Measurements from ENCODE around the gene TET3. TPM values are rescaled to one million over a fixed set of nuclear protein-coding genes. Genes with fewer than 3 reads are reported as not detected.

Gene TET3
- polyA plus RNA-seq, 2 of the 4 experiments (the other 2 are of a cell fraction), result 4.6 to 6.1 TPM

DNA sequence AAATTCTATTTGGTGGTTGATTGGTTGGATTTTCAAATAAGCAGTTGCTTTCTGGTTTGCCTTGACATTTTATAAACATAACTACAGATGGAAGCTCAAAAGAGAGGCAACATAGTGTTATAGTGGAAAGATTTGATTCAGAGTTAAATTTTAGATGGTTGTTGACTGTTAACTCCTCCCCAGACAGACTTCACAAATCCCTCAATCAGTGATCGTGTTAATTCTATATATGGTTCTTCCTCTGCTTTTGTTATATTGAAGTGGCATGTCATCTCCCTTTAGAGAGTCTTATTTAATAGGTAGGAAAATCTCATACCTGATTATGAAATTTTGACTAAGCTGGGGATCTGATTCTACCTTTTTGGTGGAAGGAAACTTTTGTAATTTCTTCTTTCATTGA lies 38.5 kb upstream of the TET3 start:
- ChIA-PET POLR2A (interaction anchor here (0.5 kb wide), 1 partner anchor 21 kb away, joined by 3 read pairs; no protein-coding TSS in a partner anchor), CTCF (interaction anchor here (0.9 to 1.1 kb wide), 2 partner anchors 9 to 13 kb away, joined by 4 read pairs; no protein-coding TSS in a partner anchor)
- Histone ChIP-seq H3K4me1 (no peaks in the 10 kb centered on the region), H3K4me2 (no peak overlapping the region), H3K4me3 (no peak overlapping the region), H3K27ac (no peak overlapping the region), H3K9me3 (no peaks in the 10 kb centered on the region)
- WGBS (ENCODE audit: missing lambda C conversion rate), result 88% methylated on average over 1 of the region's 1 CpG
- DNase-seq (ENCODE audit: low read depth in 1 of 2, low spot score in 1 of 2), result no peak
- no peak for ATAC-seq
- FAIRE-seq, result no peak
- TF ChIP-seq FOXS1 (CRISPR knock-in tag; IDR thresholded peaks at IDR 0.05), result no peak
- TF ChIP-seq EP300 (IDR thresholded peaks at IDR 0.05), result no peak
- no peak for TF ChIP-seq HOXB5 (CRISPR knock-in tag; IDR thresholded peaks at IDR 0.05)
- TF ChIP-seq RFX5 (IDR thresholded peaks at IDR 0.05), result no peak
- no peak for TF ChIP-seq TP53 (CRISPR knock-in tag; IDR thresholded peaks at IDR 0.05)
- no peak for TF ChIP-seq HOXA7 (CRISPR knock-in tag; IDR thresholded peaks at IDR 0.05)
- TF ChIP-seq CBX2 (IDR thresholded peaks at IDR 0.05; ENCODE audit: borderline replicate concordance, low read depth), result no peak
- TF ChIP-seq PHF8 (IDR thresholded peaks at IDR 0.05; ENCODE audit: borderline replicate concordance, low read depth), result no peak
- no peak for TF ChIP-seq NFE2L2 (conservative IDR thresholded peaks at IDR 0.05; ENCODE audit: low read length)
- no peak for TF ChIP-seq KDM5A (IDR thresholded peaks at IDR 0.05)
- no peak for TF ChIP-seq HDAC2 (IDR thresholded peaks at IDR 0.05)
- no peak for TF ChIP-seq CHD4 (IDR thresholded peaks at IDR 0.05; ENCODE audit: borderline replicate concordance)
- no peak for TF ChIP-seq JUNB (IDR thresholded peaks at IDR 0.05)

DNA sequence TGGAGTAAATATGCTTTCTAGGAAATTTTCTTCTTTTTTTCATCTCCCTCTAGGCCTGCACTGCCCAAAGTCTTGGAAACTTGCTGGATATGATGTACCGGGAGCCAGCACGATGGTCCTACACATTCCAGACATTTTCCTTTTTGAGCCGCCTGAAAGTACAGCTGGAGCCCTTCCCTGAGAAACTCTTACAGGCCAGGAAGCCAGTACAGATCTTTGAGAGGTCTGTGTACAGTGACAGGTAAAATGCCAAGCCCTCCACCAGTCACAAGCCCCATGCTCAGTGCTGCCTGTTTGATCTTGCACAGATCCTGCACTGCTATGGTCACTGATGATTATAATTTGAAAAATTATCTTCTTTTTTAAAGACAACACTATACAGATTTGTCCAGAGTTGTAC lies 38.0 kb upstream of the TET3 start:
- DNase-seq (ENCODE audit: low read depth in 1 of 2, low spot score in 1 of 2) (no peak), FAIRE-seq (no peak), ATAC-seq (no peak)
- no peak overlapping the region for H3K4me3 ChIP-seq
- WGBS (ENCODE audit: missing lambda C conversion rate), result 87% methylated on average over 3 of the region's 3 CpGs
- H3K4me2 ChIP-seq, result no peak overlapping the region
- ChIA-PET POLR2A (no interaction called here), CTCF (no interaction called here)
- no peaks in the 10 kb centered on the region for H3K9me3 ChIP-seq
- H3K4me1 ChIP-seq, result no peaks in the 10 kb centered on the region
- no peak overlapping the region for H3K27ac ChIP-seq
- no peak for TF ChIP-seq HOXB13 (CRISPR knock-in tag; IDR thresholded peaks at IDR 0.05; ENCODE audit: low read depth)
- no peak for TF ChIP-seq PHF8 (IDR thresholded peaks at IDR 0.05; ENCODE audit: borderline replicate concordance, low read depth)
- TF ChIP-seq NR3C1 (IDR thresholded peaks at IDR 0.05), result no peak
- no peak for TF ChIP-seq RARB (CRISPR knock-in tag; IDR thresholded peaks at IDR 0.05)
- TF ChIP-seq FOSL2 (IDR thresholded peaks at IDR 0.05), result no peak
- TF ChIP-seq FOSL2 (CRISPR knock-in tag; IDR thresholded peaks at IDR 0.05), result no peak
- no peak for TF ChIP-seq HOXA7 (CRISPR knock-in tag; IDR thresholded peaks at IDR 0.05)
- TF ChIP-seq REST (IDR thresholded peaks at IDR 0.05), result no peak
- TF ChIP-seq NFE2L2 (conservative IDR thresholded peaks at IDR 0.05; ENCODE audit: low read length), result no peak
- no peak for TF ChIP-seq SMC3 (IDR thresholded peaks at IDR 0.05)
- no peak for TF ChIP-seq FOSB (CRISPR knock-in tag; IDR thresholded peaks at IDR 0.05)
- TF ChIP-seq, protein P1, sequence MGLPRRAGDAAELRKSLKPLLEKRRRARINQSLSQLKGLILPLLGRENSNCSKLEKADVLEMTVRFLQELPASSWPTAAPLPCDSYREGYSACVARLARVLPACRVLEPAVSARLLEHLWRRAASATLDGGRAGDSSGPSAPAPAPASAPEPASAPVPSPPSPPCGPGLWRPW (IDR thresholded peaks at IDR 0.05), result no peak
- no peak for TF ChIP-seq HEYL (CRISPR knock-in tag; IDR thresholded peaks at IDR 0.05)
- TF ChIP-seq, protein P2, sequence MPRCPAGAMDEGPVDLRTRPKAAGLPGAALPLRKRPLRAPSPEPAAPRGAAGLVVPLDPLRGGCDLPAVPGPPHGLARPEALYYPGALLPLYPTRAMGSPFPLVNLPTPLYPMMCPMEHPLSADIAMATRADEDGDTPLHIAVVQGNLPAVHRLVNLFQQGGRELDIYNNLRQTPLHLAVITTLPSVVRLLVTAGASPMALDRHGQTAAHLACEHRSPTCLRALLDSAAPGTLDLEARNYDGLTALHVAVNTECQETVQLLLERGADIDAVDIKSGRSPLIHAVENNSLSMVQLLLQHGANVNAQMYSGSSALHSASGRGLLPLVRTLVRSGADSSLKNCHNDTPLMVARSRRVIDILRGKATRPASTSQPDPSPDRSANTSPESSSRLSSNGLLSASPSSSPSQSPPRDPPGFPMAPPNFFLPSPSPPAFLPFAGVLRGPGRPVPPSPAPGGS (IDR thresholded peaks at IDR 0.05), result no peak
- no peak for TF ChIP-seq CBX2 (IDR thresholded peaks at IDR 0.05; ENCODE audit: borderline replicate concordance, low read depth)
